PC-9 (cell line): ENCODE results near the gene NTM.

Experiments used
- EZH2 ChIP-seq: fragments of 200-600 bp; sonication (generic); IDR thresholded peaks from 2 replicates; pipeline ENCODE4 v1.8.0; 2017; ENCODE audit warnings: antibody characterized with exemption, low read depth
- TF ChIP-seq, protein P1 (sequence below): fragments of 200-600 bp; sonication (generic); conservative IDR thresholded peaks from 2 replicates; pipeline ENCODE4 v1.6.1; 2017; ENCODE audit warnings: mixed run types, antibody characterized with exemption, mild to moderate bottlenecking, moderate library complexity

DNA sequence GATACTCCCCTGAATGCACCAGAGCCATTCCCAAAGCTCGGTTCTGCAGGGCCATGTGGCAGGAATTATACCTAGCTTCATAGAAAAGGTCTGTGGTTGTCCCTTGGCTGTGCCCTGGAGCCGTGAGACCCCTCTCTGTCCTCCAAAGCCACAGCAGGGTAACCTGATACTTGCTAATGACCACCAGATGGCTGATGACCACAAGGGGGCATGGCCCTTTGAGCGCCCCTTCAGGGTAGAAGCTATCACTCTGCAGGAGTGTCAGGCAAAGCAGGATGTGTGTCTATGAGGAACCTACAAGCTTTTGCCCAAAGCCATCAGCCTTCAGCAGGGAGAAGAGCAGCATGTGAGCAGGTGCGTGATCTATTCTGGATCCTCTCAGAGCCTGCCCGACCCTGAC lies 95.3 kb downstream of the NTM start:
- TF ChIP-seq, protein P1, sequence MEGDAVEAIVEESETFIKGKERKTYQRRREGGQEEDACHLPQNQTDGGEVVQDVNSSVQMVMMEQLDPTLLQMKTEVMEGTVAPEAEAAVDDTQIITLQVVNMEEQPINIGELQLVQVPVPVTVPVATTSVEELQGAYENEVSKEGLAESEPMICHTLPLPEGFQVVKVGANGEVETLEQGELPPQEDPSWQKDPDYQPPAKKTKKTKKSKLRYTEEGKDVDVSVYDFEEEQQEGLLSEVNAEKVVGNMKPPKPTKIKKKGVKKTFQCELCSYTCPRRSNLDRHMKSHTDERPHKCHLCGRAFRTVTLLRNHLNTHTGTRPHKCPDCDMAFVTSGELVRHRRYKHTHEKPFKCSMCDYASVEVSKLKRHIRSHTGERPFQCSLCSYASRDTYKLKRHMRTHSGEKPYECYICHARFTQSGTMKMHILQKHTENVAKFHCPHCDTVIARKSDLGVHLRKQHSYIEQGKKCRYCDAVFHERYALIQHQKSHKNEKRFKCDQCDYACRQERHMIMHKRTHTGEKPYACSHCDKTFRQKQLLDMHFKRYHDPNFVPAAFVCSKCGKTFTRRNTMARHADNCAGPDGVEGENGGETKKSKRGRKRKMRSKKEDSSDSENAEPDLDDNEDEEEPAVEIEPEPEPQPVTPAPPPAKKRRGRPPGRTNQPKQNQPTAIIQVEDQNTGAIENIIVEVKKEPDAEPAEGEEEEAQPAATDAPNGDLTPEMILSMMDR, result no peak
- TF ChIP-seq EZH2, result no peak
